ENCODE results near the gene FFAR4. TPM values are rescaled to one million over a fixed set of nuclear protein-coding genes. Genes with fewer than 3 reads are reported as not detected.

FFAR4 gene
- total RNA-seq, 2 donors from 2014 or later = 44.2 to 48.2 TPM

DNA sequence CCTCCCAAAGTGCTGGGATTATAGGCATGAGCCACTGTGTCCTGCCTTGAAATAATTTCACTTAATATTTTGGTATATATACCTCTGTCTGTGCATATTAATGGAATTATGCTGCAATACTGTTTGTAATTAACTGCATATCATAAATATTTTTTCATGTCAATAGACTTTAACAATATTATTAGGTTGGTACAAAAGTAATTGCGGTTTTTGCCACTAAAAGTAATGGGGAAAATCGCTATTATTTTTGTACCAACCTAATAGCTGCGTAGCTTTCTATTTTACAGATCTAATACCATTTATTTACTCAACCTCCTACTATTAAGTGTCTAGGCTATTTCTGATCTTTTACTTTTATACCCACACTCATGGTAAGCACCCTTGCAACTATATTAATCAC, 42.0 kb downstream of the FFAR4 start:
- TF ChIP-seq, protein P1, sequence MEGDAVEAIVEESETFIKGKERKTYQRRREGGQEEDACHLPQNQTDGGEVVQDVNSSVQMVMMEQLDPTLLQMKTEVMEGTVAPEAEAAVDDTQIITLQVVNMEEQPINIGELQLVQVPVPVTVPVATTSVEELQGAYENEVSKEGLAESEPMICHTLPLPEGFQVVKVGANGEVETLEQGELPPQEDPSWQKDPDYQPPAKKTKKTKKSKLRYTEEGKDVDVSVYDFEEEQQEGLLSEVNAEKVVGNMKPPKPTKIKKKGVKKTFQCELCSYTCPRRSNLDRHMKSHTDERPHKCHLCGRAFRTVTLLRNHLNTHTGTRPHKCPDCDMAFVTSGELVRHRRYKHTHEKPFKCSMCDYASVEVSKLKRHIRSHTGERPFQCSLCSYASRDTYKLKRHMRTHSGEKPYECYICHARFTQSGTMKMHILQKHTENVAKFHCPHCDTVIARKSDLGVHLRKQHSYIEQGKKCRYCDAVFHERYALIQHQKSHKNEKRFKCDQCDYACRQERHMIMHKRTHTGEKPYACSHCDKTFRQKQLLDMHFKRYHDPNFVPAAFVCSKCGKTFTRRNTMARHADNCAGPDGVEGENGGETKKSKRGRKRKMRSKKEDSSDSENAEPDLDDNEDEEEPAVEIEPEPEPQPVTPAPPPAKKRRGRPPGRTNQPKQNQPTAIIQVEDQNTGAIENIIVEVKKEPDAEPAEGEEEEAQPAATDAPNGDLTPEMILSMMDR (IDR thresholded peaks at IDR 0.05) = no peak
- Histone ChIP-seq H3K9ac (ENCODE audit: low read depth in 2 of 2, low read length in 2 of 2) (no peak overlapping the region), H3K27me3 (no peaks in the 10 kb centered on the region), H3K9me3 (no peaks in the 10 kb centered on the region), H3K36me3 (no peaks in the 10 kb centered on the region), H3K4me1 (no peaks in the 10 kb centered on the region), H3K27ac (no peak overlapping the region), H3K4me3 (no peak overlapping the region)
- intact Hi-C loops (cut with DNase I) = no loop called here
- no peak for DNase-seq

DNA sequence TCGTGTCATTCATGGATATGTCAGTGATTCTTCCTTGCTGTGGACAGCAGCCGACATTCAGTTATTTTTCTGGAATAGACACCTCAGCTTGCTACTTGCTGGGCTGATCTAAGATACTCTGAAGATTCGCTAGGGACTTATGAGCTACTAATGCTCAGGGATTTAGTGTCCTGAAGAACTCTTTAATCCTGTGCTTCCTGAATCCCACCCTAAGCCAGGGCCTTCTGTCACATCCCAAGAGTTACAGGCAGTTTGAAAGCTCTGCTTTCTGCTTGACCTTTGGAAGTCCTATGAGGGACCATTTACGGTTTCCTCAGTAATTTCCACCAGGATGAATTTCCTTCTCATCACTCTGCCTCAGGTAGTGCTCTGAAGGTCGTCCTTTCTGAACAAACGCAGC, 45.8 kb downstream of the FFAR4 start, which contains the start of gene PDE6C:
PDE6C (plus strand) TSS at position 227 of the 400 bp plus-strand sequence. CDS start 189 bp downstream, outside the sequence.
- Histone ChIP-seq H3K4me3 (no peak within 1 kb of the TSS), H3K4me1 (no peaks in the 10 kb centered on the region), H3K27me3 (no peaks in the 10 kb centered on the region), H3K36me3 (no peaks in the 10 kb centered on the region), H3K9ac (ENCODE audit: low read depth in 2 of 2, low read length in 2 of 2) (no peak within 1 kb of the TSS), H3K9me3 (no peaks in the 10 kb centered on the region), H3K27ac (no peak within 1 kb of the TSS)
- no peak for DNase-seq
- intact Hi-C loops (cut with DNase I) = no loop called here
- TF ChIP-seq, protein P1 (IDR thresholded peaks at IDR 0.05) = no peak

DNA sequence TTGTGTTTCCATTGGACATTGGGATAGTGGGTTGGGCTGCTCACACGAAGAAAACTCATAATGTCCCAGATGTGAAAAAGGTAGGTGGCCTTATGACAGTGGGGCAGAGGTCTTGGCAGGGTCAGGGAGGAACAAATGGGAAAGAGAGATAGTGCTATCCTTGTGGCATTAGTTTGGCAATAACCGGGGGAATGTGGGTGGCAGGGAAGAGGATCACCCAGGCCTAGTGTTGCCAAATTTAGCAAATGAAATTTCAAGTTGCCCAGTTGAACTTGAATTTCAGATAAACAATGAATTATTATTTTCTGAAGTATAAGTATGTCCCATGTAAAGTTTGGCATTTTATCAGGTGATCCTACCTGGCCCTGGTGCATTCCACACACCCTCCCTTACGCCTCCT, 46.7 kb downstream of the FFAR4 start:
- no peak for DNase-seq
- Histone ChIP-seq H3K4me3 (no peak overlapping the region), H3K9ac (ENCODE audit: low read depth in 2 of 2, low read length in 2 of 2) (no peak overlapping the region), H3K36me3 (no peaks in the 10 kb centered on the region), H3K9me3 (no peaks in the 10 kb centered on the region), H3K27ac (no peak overlapping the region), H3K4me1 (no peaks in the 10 kb centered on the region), H3K27me3 (no peaks in the 10 kb centered on the region)
- TF ChIP-seq, protein P1 (IDR thresholded peaks at IDR 0.05) = no peak
- intact Hi-C loops (cut with DNase I) = no loop called here

DNA sequence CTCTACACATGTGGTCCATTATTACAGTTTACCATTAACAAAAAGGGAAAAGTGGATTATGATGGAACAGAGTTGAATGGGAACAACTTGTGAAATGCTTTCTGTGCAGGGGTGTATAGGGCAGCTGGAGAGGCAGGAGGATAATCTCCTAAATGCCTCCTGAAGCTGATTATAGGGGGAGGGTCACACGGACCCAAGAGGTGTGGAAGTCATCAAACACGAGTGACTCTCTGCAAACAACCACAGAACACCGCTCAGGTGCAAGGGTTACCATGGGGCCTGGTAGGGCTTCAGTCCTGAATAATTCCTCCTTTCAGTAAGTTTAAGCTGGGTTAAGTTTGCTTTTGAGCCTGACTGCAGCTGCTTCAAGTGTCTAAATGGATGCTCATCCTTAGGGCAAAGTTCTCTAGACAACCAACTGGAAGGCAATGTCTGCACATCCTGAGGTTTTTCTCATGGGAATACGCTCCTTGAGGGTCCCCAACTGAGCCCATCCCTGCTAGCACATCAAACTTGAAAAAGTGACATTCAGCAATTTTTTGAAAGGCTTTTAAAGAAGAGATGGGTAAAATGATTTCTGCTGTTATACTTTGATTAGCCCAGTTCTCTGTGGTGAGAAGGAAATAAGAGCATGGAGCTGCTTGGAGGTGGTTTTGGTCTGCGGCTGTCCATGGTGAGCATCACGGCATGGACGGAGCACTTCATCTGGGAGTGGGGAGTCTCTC, 47.8 kb downstream of the FFAR4 start:
- H3K4me1 ChIP-seq = no peaks in the 10 kb centered on the region
- no peaks in the 10 kb centered on the region for H3K36me3 ChIP-seq
- no peak for DNase-seq
- TF ChIP-seq, protein P1 (IDR thresholded peaks at IDR 0.05) = no peak
- H3K4me3 ChIP-seq = no peak overlapping the region
- no peaks in the 10 kb centered on the region for H3K9me3 ChIP-seq
- intact Hi-C loops (cut with DNase I) = no loop called here
- no peak overlapping the region for H3K27ac ChIP-seq
- H3K9ac ChIP-seq (ENCODE audit: low read depth in 2 of 2, low read length in 2 of 2) = no peak overlapping the region
- no peaks in the 10 kb centered on the region for H3K27me3 ChIP-seq

DNA sequence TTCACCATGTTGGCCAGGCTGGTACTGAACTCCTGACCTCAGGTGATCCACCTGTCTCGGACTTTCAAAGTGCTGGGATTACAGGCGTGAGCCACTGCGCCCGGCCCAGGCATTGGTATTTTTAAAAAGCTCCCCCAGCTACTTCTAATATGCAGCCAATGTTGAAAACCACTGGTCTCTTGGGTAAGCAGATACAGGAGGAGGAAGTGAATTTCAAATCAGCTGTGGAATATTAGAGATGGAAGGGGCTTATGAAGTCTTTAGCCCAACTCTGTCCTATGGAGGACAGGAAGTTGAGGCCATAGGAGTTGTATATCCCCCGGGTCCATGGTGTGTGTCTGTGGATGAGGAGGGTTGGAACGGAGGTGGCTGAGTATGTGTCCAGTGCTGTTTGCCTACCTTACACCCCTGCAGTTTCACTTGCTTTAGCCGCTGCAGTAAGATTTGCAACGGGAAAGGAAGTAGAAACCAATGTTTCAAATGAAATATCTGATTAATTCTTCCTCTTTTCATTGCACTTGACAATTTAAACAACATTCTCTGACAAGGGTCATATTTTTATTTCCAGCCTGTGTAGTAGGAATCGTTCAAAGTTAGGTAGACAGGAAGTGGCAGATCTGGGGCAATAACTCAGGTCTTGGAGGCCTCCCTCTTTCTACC, 49.2 kb downstream of the FFAR4 start:
- no peak overlapping the region for H3K9ac ChIP-seq (ENCODE audit: low read depth in 2 of 2, low read length in 2 of 2)
- H3K9me3 ChIP-seq = no peaks in the 10 kb centered on the region
- no peaks in the 10 kb centered on the region for H3K36me3 ChIP-seq
- no peaks in the 10 kb centered on the region for H3K27me3 ChIP-seq
- H3K4me1 ChIP-seq = no peaks in the 10 kb centered on the region
- no peak overlapping the region for H3K4me3 ChIP-seq
- no peak overlapping the region for H3K27ac ChIP-seq
- TF ChIP-seq, protein P1 (IDR thresholded peaks at IDR 0.05) = no peak
- DNase-seq = no peak
- intact Hi-C loops (cut with DNase I) = no loop called here

All from colonic mucosa (tissue), 4 donors.